Measurements from ENCODE around the gene RNF144A.

RNF144A gene

DNA sequence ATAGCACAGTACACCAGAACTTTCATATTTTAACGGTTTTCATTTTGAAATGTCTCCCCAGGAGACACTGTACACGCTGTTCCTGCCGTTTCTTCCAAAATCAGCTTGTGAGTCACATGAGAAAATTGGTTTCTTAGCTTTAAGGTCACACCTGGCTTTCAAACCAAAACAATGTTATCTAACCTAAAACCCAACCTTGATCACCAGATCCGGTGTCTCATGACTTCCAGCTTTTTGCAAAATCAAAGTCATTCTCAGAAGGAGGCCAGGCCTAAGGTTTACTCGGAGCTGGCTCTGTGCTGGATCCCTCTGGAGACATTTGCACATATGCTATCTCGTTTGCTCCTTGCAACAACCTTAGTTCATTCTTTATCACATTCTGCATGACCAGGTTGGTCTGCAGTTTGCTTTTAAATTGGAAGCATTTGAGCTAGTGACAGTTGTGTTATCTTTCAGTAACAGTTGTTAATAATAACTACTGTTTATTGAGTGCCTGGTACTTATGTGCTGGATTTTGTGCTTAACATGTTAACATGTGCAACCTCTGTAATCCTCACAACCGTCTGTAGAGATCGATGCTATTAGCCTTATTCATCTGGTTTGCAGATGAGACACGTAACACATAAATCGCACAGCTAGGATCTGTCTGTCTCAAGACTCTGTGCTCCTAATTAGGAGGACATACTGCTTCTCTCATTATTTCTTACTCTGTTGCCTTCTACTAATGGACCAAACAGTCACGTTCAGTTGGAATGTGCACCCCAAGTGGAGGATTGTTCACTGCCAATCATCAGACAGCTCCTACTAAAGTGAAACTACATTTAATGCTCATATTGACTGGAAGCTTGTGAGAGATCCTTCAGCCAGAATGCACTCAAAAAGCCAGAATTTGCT is 105.5 kb downstream of the RNF144A start:
- no peaks in the 10 kb centered on the region for H3K9me2 ChIP-seq (replicated peaks; ENCODE audit: low read depth, low read length)
- H3K27me3 ChIP-seq (ENCODE audit: insufficient read depth, low read length, poor library complexity, severe bottlenecking): no peaks in the 10 kb centered on the region
- no peak for TF ChIP-seq EZH2phosphoT487 (IDR thresholded peaks at IDR 0.05; ENCODE audit: borderline replicate concordance)
- TF ChIP-seq, protein P1, sequence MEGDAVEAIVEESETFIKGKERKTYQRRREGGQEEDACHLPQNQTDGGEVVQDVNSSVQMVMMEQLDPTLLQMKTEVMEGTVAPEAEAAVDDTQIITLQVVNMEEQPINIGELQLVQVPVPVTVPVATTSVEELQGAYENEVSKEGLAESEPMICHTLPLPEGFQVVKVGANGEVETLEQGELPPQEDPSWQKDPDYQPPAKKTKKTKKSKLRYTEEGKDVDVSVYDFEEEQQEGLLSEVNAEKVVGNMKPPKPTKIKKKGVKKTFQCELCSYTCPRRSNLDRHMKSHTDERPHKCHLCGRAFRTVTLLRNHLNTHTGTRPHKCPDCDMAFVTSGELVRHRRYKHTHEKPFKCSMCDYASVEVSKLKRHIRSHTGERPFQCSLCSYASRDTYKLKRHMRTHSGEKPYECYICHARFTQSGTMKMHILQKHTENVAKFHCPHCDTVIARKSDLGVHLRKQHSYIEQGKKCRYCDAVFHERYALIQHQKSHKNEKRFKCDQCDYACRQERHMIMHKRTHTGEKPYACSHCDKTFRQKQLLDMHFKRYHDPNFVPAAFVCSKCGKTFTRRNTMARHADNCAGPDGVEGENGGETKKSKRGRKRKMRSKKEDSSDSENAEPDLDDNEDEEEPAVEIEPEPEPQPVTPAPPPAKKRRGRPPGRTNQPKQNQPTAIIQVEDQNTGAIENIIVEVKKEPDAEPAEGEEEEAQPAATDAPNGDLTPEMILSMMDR (conservative IDR thresholded peaks at IDR 0.05; ENCODE audit: low read length): no peak
- no peaks in the 10 kb centered on the region for H3K4me1 ChIP-seq (ENCODE audit: insufficient read depth, low read length, poor library complexity, severe bottlenecking)
- no peaks in the 10 kb centered on the region for H3F3A ChIP-seq (ENCODE audit: low read depth)
- no peaks in the 10 kb centered on the region for H3K9me3 ChIP-seq (ENCODE audit: insufficient read depth, low read depth, low read length)
- peaks cover 11% of the 10 kb centered on the region; the same call in 1 of the 2 replicates for H3K36me3 ChIP-seq (ENCODE audit: insufficient read depth, low read length)
- H3K4me3 ChIP-seq (ENCODE audit: low read length, poor library complexity, severe bottlenecking): no peak overlapping the region
- no peaks in the 10 kb centered on the region for H4K20me1 ChIP-seq (ENCODE audit: insufficient read depth, low read length, poor library complexity, severe bottlenecking)
- H2AFZ ChIP-seq (ENCODE audit: low read length): no peak overlapping the region
- H3K9ac ChIP-seq (ENCODE audit: low read depth, low read length, poor library complexity, severe bottlenecking): no peak overlapping the region
- H3K4me2 ChIP-seq (ENCODE audit: low read depth, low read length, poor library complexity, severe bottlenecking): no peak overlapping the region
- no peaks in the 10 kb centered on the region for H3K79me2 ChIP-seq (ENCODE audit: insufficient read depth, low read length)

DNA sequence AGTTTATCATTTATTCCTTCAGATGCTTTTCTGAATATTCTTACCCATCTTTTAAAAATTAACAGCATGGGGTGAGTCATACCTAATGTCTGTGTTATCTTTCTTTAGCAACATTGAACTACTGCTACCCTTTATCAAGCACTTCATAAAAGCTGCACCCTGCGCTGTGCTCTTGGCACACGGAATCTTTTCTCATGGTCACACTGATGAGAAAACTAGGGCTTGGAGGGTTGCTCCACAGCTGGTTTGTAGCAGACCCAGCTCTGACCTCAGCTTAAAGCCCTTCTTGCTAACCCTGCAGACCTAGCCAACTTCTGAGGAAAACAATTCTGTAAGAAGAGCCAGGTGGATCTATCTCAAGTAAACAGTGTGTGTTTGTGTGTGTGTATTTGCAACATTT is 106.3 kb downstream of the RNF144A start:
- no peak overlapping the region for H2AFZ ChIP-seq (ENCODE audit: low read length)
- no peaks in the 10 kb centered on the region for H3K9me3 ChIP-seq (ENCODE audit: insufficient read depth, low read depth, low read length)
- no peaks in the 10 kb centered on the region for H3K27me3 ChIP-seq (ENCODE audit: insufficient read depth, low read length, poor library complexity, severe bottlenecking)
- no peak overlapping the region for H3K4me2 ChIP-seq (ENCODE audit: low read depth, low read length, poor library complexity, severe bottlenecking)
- H3K4me3 ChIP-seq (ENCODE audit: low read length, poor library complexity, severe bottlenecking): no peak overlapping the region
- H3K4me1 ChIP-seq (ENCODE audit: insufficient read depth, low read length, poor library complexity, severe bottlenecking): no peaks in the 10 kb centered on the region
- peaks cover 11% of the 10 kb centered on the region; the same call in 1 of the 2 replicates for H3K36me3 ChIP-seq (ENCODE audit: insufficient read depth, low read length)
- H4K20me1 ChIP-seq (ENCODE audit: insufficient read depth, low read length, poor library complexity, severe bottlenecking): no peaks in the 10 kb centered on the region
- no peaks in the 10 kb centered on the region for H3K79me2 ChIP-seq (ENCODE audit: insufficient read depth, low read length)
- no peaks in the 10 kb centered on the region for H3F3A ChIP-seq (ENCODE audit: low read depth)
- H3K9ac ChIP-seq (ENCODE audit: low read depth, low read length, poor library complexity, severe bottlenecking): no peak overlapping the region
- TF ChIP-seq, protein P1 (conservative IDR thresholded peaks at IDR 0.05; ENCODE audit: low read length): no peak
- TF ChIP-seq EZH2phosphoT487 (IDR thresholded peaks at IDR 0.05; ENCODE audit: borderline replicate concordance): no peak
- H3K9me2 ChIP-seq (replicated peaks; ENCODE audit: low read depth, low read length): no peaks in the 10 kb centered on the region

DNA sequence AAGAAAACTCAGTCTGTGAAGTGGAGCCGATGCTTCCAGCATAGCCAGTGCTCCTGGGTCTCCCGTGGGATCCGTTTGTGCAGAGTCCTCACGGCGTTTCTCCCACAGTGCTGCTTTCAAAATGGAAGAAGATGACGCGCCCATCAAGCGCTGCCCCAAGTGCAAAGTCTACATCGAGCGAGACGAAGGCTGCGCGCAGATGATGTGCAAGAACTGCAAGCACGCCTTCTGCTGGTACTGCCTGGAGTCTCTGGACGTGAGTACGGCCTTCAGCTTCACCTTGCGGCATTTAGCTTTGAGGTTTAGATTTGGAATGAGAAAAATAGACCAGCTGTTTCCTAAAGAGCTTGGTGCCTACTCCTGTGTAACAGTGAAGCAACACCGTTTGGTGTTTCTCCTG is 107.0 kb downstream of the RNF144A start:
- H3K4me1 ChIP-seq (ENCODE audit: insufficient read depth, low read length, poor library complexity, severe bottlenecking): no peaks in the 10 kb centered on the region
- no peaks in the 10 kb centered on the region for H4K20me1 ChIP-seq (ENCODE audit: insufficient read depth, low read length, poor library complexity, severe bottlenecking)
- H2AFZ ChIP-seq (ENCODE audit: low read length): no peak overlapping the region
- no peak overlapping the region for H3K4me2 ChIP-seq (ENCODE audit: low read depth, low read length, poor library complexity, severe bottlenecking)
- no peaks in the 10 kb centered on the region for H3F3A ChIP-seq (ENCODE audit: low read depth)
- no peaks in the 10 kb centered on the region for H3K27me3 ChIP-seq (ENCODE audit: insufficient read depth, low read length, poor library complexity, severe bottlenecking)
- no peak for TF ChIP-seq EZH2phosphoT487 (IDR thresholded peaks at IDR 0.05; ENCODE audit: borderline replicate concordance)
- TF ChIP-seq, protein P1 (conservative IDR thresholded peaks at IDR 0.05; ENCODE audit: low read length): no peak
- no peak overlapping the region for H3K4me3 ChIP-seq (ENCODE audit: low read length, poor library complexity, severe bottlenecking)
- H3K9ac ChIP-seq (ENCODE audit: low read depth, low read length, poor library complexity, severe bottlenecking): no peak overlapping the region
- no peaks in the 10 kb centered on the region for H3K79me2 ChIP-seq (ENCODE audit: insufficient read depth, low read length)
- H3K9me2 ChIP-seq (replicated peaks; ENCODE audit: low read depth, low read length): no peaks in the 10 kb centered on the region
- H3K36me3 ChIP-seq (ENCODE audit: insufficient read depth, low read length): peaks cover 11% of the 10 kb centered on the region; the same call in 1 of the 2 replicates
- H3K9me3 ChIP-seq (ENCODE audit: insufficient read depth, low read depth, low read length): no peaks in the 10 kb centered on the region
